Brain microvascular endothelial cell (primary cell): Measurements from ENCODE around the gene PAOX.

Experiments
- DNase-seq: peaks from one replicate; pipeline ENCODE4 v3.0.0-alpha.2; 2020
- H3K27ac ChIP-seq: fragments of 250-450 bp; sonication (Bioruptor Pico); 2 replicates; pipeline ENCODE4 v1.5.1; 2020; ENCODE audit warnings: mild to moderate bottlenecking, moderate library complexity
- H3K27me3 ChIP-seq: fragments of 250-450 bp; sonication (Bioruptor Pico); replicated peaks from 2 replicates; pipeline ENCODE4 v1.5.1; 2020; ENCODE audit warnings: mild to moderate bottlenecking
- H3K36me3 ChIP-seq: fragments of 250-450 bp; sonication (Bioruptor Pico); replicated peaks from 2 replicates; pipeline ENCODE4 v1.5.1; 2020; ENCODE audit warnings: mild to moderate bottlenecking
- H3K4me3 ChIP-seq: 2 replicates; pipeline ENCODE4 v1.5.1; 2011; ENCODE audit warnings: low read depth, mild to moderate bottlenecking, control low read depth, low read length, moderate library complexity
- in situ Hi-C: cut with HindIII; loops from 2 replicates; pipeline ENCODE4 v1.10.0; 2017; ENCODE audit warnings: low sequenced_read_pairs, low pct_ligation_motif_present
- TF ChIP-seq, protein P1 (sequence below): IDR thresholded peaks from 2 replicates; pipeline ENCODE4 v1.5.1; 2011; ENCODE audit warnings: low read depth, mild to moderate bottlenecking, moderate library complexity, low read length, control low read depth, inconsistent platforms; ENCODE audit errors: missing control alignments

The PAOX gene

DNA sequence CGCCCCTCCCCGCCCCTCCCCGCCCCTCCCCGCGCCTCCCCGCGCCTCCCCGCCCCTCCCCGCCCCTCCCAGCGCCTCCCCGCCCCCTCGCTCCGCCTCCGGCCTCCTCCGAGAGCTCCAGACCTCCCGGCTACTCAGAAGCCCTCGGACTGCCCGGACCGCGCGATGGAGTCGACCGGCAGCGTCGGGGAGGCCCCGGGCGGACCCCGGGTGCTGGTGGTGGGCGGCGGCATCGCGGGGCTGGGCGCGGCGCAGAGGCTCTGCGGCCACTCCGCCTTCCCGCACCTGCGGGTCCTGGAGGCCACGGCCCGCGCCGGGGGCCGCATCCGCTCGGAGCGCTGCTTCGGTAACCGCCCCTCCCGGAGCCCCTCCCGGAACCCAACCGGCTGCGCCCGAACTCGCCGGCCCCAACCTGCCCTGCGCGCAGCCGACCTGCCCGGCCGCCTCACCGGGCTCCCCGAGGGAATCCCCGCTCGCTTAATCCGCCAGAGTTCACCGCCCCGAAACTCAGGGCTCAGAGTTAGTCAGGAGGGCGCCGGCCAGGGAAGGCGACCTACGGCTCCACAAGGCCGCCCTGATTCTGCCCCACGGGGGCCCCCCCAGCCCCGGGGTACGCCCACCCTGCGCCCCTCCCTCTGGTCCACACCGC lies at the start of gene PAOX:
Gene PAOX, plus strand, starts transcription at position 111 of the 649 bp plus-strand sequence. Its CDS starts 55 bp downstream, at position 166.
- in situ Hi-C loops, result no loop called here
- peak within 1 kb of the TSS; percentile 74 for H3K4me3 ChIP-seq
- no peaks in the 10 kb centered on the region for H3K27me3 ChIP-seq
- no peak within 1 kb of the TSS for H3K27ac ChIP-seq
- no peaks in the 10 kb centered on the region for H3K36me3 ChIP-seq
- no peak for DNase-seq
- TF ChIP-seq, protein P1, sequence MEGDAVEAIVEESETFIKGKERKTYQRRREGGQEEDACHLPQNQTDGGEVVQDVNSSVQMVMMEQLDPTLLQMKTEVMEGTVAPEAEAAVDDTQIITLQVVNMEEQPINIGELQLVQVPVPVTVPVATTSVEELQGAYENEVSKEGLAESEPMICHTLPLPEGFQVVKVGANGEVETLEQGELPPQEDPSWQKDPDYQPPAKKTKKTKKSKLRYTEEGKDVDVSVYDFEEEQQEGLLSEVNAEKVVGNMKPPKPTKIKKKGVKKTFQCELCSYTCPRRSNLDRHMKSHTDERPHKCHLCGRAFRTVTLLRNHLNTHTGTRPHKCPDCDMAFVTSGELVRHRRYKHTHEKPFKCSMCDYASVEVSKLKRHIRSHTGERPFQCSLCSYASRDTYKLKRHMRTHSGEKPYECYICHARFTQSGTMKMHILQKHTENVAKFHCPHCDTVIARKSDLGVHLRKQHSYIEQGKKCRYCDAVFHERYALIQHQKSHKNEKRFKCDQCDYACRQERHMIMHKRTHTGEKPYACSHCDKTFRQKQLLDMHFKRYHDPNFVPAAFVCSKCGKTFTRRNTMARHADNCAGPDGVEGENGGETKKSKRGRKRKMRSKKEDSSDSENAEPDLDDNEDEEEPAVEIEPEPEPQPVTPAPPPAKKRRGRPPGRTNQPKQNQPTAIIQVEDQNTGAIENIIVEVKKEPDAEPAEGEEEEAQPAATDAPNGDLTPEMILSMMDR, result no peak

DNA sequence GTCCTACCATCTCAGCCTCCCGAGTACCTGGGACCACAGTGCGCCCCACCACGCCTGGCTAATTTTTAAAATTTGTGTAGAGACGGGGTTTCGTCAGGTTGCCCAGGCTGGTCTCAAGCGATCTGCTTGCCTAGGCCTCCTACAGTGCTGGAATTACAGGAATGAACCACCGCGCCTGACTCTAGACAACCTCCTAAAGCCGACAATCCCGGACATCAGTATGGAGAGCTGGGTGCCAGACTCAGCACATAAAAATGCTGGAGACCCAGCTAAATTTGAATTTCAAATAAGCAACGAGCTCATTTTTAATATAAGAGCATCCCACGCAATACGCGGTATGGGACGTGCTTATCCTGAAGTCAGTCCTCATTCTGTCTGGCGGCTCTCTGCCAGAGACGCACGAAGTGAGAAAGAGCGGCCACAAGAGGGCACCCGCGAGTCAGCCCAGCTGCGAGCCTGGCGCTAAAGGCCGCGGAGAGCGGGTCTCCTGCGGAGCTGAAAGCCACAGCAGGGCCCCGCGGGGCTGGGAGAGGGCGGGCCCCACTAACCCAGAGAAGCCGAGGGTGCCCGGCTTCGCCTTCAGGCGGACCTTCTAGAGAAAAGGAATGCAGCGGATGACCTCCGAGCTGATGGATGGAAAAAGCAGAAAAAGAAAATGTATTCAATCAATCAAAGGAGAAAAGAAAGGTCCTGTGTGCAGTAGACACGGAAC lies 49.4 kb upstream of the PAOX start:
- Histone ChIP-seq H3K36me3 (no peaks in the 10 kb centered on the region), H3K4me3 (no peak overlapping the region), H3K27me3 (peaks cover 31% of the 10 kb centered on the region), H3K27ac (no peak overlapping the region)
- in situ Hi-C loops, result no loop called here
- TF ChIP-seq, protein P1, result peak; percentile 96
- peak; percentile 82 for DNase-seq

DNA sequence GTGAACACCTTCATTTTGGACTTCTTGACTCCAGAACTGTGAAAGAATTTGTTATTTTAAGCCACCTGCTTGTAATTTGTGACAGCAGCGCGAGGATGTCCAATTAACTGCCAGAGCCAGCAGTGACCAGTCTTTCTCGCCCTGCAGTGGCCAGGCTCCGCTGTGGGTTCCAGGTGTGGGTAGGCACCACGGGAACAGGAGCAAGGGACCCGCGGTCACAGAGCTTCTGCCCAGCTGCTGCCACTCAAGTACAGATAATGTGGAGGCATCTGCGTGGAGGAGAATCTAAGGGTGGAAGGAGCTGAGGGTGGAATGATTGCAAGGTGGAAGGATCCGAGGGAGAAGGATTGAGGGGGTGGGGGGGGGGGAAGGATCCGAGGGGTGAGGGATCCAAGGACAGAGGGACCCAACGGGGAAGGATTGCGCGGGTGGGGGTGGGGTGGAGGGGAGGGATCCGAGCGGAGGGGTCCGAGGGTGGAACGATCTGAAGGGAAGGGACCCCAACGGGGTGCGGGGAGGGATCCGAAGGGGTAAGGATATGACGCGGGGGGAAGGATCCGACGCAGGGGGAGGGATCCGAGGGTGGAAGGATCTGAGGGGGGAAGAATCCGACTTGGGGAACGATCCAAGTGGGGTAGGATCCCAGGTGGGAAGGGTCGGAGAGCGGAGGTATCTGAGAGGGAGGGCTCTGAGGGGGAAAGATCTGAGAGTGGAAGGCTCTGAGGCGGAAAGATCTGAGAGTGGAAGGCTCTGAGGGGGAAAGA lies 45.9 kb upstream of the PAOX start:
- Histone ChIP-seq H3K4me3 (no peak overlapping the region), H3K27me3 (peaks cover 30% of the 10 kb centered on the region), H3K27ac (no peak overlapping the region), H3K36me3 (no peaks in the 10 kb centered on the region)
- TF ChIP-seq, protein P1, result no peak
- DNase-seq, result no peak
- in situ Hi-C loops, result no loop called here

DNA sequence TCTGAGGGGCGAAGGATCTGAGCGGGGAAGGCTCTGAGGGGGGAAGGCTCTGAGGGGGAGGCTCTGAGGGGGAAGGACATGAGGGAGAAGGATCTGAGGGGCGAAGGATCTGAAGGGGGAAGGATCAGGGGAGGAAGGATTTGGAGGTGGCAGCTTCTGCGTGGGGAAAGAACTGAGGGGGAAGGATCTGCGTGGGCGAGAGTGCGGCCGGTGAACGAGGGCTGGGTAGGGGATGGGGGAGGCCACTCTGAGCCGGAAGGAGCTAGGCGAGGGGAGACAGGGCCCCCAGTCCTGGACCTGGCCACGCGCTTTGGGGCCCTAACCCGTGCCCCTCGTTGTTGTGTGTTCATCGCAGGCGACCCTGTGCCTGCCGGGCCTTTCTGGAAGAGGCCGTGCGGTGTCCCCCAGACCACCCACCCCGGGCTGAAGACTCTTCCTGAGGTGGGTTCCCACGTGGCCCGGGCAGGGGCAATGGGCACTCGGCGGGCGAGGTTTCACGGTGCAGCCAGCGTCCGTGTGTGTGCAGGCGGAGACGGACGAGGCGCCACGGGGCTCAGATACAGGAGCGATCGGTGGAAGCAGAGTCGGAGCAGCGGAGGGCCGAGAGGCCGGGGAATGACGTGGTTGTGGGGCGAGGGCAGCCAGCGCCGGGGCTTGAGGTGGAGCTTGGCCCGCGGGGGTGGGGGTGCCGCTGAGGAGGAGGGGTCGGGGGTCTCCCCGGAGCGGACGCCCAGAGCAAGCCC lies 44.4 kb upstream of the PAOX start:
- H3K4me3 ChIP-seq, result peak overlapping the region; percentile 40
- in situ Hi-C loops, result no loop called here
- no peaks in the 10 kb centered on the region for H3K36me3 ChIP-seq
- DNase-seq, result no peak
- peaks cover 30% of the 10 kb centered on the region for H3K27me3 ChIP-seq
- TF ChIP-seq, protein P1, result no peak
- H3K27ac ChIP-seq, result no peak overlapping the region

DNA sequence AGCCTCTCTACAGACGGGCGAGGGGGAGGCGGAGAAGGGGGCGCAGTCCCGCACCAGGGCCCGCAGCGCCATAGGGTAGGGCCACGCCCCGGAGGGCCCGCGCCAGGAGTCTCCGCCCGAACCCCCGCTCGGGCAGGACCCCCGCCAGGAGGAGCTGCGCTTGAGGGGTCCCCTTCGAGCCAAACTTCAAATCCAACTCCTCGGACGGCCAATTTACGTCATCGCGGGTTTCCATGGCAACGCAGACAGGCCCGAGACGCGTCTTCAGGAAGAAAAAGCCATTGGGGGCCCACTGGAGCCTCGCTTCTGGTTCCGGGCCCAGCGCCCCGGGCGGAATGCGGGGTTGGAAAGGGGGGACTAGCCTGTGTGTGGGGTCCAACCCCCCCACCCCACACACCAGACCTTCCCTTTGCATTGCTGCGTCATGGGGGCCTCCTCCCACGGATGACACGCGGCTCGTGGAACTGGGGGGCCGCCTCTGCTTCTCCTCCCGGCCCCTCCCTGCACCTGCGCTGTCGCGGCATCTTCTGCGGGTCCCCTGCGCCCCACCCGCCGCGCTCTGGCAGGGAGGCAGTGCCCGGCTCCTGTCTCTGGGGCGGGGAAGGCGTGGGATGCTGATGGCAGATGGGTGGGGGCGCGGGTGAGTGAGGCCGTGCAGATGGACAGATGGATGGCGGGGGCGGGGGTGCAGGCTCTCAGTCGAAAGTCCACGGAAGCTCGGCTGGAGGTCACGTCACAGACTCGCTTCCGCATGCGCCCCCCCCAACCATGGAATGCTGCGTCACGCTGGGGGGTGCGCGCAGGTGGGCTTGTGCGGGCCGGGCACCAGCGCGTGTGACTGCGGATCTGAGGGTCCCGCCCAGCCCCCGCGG lies 43.6 kb upstream of the PAOX start:
- in situ Hi-C loops, result no loop called here
- Histone ChIP-seq H3K27ac (no peak overlapping the region), H3K36me3 (no peaks in the 10 kb centered on the region), H3K4me3 (peak overlapping the region; percentile 40), H3K27me3 (peaks cover 30% of the 10 kb centered on the region)
- TF ChIP-seq, protein P1, result no peak
- peak; percentile 50 for DNase-seq
